ENCODE results near the gene CELF2.

Gene CELF2

GRCh38 chr10:11023009-11023953, 5.6 kb downstream of the CELF2 start:
- no peak for DNase-seq

- DNase-seq = no peak
Measured at GRCh38 chr10:11024596-11024995, 6.9 kb downstream of the CELF2 start.

GRCh38 chr10:11025978-11026377, 8.3 kb downstream of the CELF2 start:
- no peak for DNase-seq

- no peak for DNase-seq
Measured at GRCh38 chr10:11026773-11027172, 9.1 kb downstream of the CELF2 start.

GRCh38 chr10:11034762-11035161, 17.1 kb downstream of the CELF2 start:
- no peak for DNase-seq

GRCh38 chr10:11035301-11035991, 17.8 kb downstream of the CELF2 start:
- DNase-seq = no peak

GRCh38 chr10:11036424-11037011, 18.8 kb downstream of the CELF2 start:
- DNase-seq = peak in 1 of 2 experiments; percentile 5

GRCh38 chr10:11037991-11038390, 20.3 kb downstream of the CELF2 start:
- no peak for DNase-seq

GRCh38 chr10:11042357-11042756, 24.7 kb downstream of the CELF2 start:
- no peak for DNase-seq

- no peak for DNase-seq
Measured at GRCh38 chr10:11043039-11043438, 25.4 kb downstream of the CELF2 start.

- DNase-seq = no peak
Measured at GRCh38 chr10:11043446-11044127, 25.9 kb downstream of the CELF2 start.

GRCh38 chr10:11045487-11045886, 27.8 kb downstream of the CELF2 start:
- no peak for DNase-seq

GRCh38 chr10:11045995-11046775, 28.5 kb downstream of the CELF2 start:
- no peak for DNase-seq

- no peak for DNase-seq
Measured at GRCh38 chr10:11046776-11047160, 29.1 kb downstream of the CELF2 start.

- no peak for DNase-seq
Measured at GRCh38 chr10:11048707-11049278, 31.1 kb downstream of the CELF2 start.

- no peak for DNase-seq
Measured at GRCh38 chr10:11049806-11050205, 32.1 kb downstream of the CELF2 start.

- no peak for DNase-seq
Measured at GRCh38 chr10:11050301-11051287, 32.9 kb downstream of the CELF2 start.

GRCh38 chr10:11057018-11057417, 39.3 kb downstream of the CELF2 start:
- no peak for DNase-seq

- DNase-seq = no peak
Measured at GRCh38 chr10:11057448-11057847, 39.8 kb downstream of the CELF2 start.

GRCh38 chr10:11057994-11058393, 40.3 kb downstream of the CELF2 start:
- no peak for DNase-seq

- no peak for DNase-seq
Measured at GRCh38 chr10:11058965-11059364, 41.3 kb downstream of the CELF2 start.

All from activated CD4-positive, alpha-beta T cell treated with anti-CD3 and anti-CD28 coated beads, Interleukin-2, amount 50 U/mL, for 48 hours (primary cell).